Ishikawa (cell line): ENCODE measurements around the gene BRD3.

Experiments used
- CEBPB ChIP-seq: IDR thresholded peaks from 2 replicates; pipeline ENCODE4 v1.6.1; 2012
- CREB1 ChIP-seq: IDR thresholded peaks from 2 replicates; pipeline ENCODE4 v1.6.1; 2012; ENCODE audit warnings: low read depth
- EGR1 ChIP-seq: IDR thresholded peaks from 2 replicates; pipeline ENCODE4 v1.6.1; 2012
- EP300 ChIP-seq: IDR thresholded peaks from 2 replicates; pipeline ENCODE4 v1.6.1; 2012; ENCODE audit warnings: borderline replicate concordance
- FOXM1 ChIP-seq: IDR thresholded peaks from 2 replicates; pipeline ENCODE4 v1.6.1; 2012; ENCODE audit warnings: low read depth, borderline replicate concordance
- MAX ChIP-seq: IDR thresholded peaks from 2 replicates; pipeline ENCODE4 v1.6.1; 2012
- NFIC ChIP-seq: IDR thresholded peaks from 2 replicates; pipeline ENCODE4 v1.6.1; 2012
- RAD21 ChIP-seq: IDR thresholded peaks from 2 replicates; pipeline ENCODE4 v1.6.1; 2012; ENCODE audit warnings: low read depth
- REST ChIP-seq: IDR thresholded peaks from 2 replicates; pipeline ENCODE4 v1.6.1; 2012; ENCODE audit warnings: low read depth, mild to moderate bottlenecking
- TAF1 ChIP-seq: IDR thresholded peaks from 2 replicates; pipeline ENCODE4 v1.6.1; 2012; ENCODE audit warnings: low read depth, mild to moderate bottlenecking
- TCF12 ChIP-seq: IDR thresholded peaks from 2 replicates; pipeline ENCODE4 v1.6.1; 2012; ENCODE audit warnings: low read depth
- TEAD4 ChIP-seq: IDR thresholded peaks from 2 replicates; pipeline ENCODE4 v1.6.1; 2012
- USF1 ChIP-seq: IDR thresholded peaks from 2 replicates; pipeline ENCODE4 v1.6.1; 2012
- YY1 ChIP-seq: IDR thresholded peaks from 2 replicates; pipeline ENCODE4 v1.6.1; 2012; ENCODE audit warnings: low read depth
- ZBTB7A ChIP-seq: IDR thresholded peaks from 2 replicates; pipeline ENCODE4 v1.6.1; 2012; ENCODE audit warnings: low read depth

The BRD3 gene

GRCh38 chr9:134060546-134060945, 7.3 kb downstream of the BRD3 start:
- no peak for TF ChIP-seq NFIC

- TF ChIP-seq TEAD4 (no peak), TCF12 (no peak), EP300 (no peak), RAD21 (no peak), CEBPB (no peak), EGR1 (no peak), TAF1 (no peak), USF1 (no peak), ZBTB7A (no peak), NFIC (no peak), CREB1 (no peak), REST (no peak), MAX (no peak)
Observed at GRCh38 chr9:134059661-134060395, 8.0 kb downstream of the BRD3 start.

- TF ChIP-seq RAD21 (no peak), TCF12 (no peak), NFIC (no peak), ZBTB7A (no peak), MAX (no peak), CEBPB (no peak), TAF1 (no peak), EP300 (no peak), TEAD4 (no peak), YY1 (no peak), REST (no peak), EGR1 (no peak), USF1 (no peak), FOXM1 (no peak)
Observed at GRCh38 chr9:134059188-134059641, 8.6 kb downstream of the BRD3 start.

GRCh38 chr9:134058716-134059115, 9.1 kb downstream of the BRD3 start:
- TF ChIP-seq ZBTB7A (no peak), TAF1 (no peak), MAX (no peak), TCF12 (no peak), USF1 (no peak), REST (no peak), FOXM1 (no peak)
